COLO829 (cell line): Measurements from ENCODE around the gene ARIH1.
"Not testable (repeated sequence)": the region's sequence is repeated elsewhere in the genome, so short reads cannot be mapped to it uniquely, and the experiment has no call there.

ENCODE experiments used
- DNase-seq: peaks from one replicate; pipeline ENCODE4 v3.0.0; 2012; ENCODE audit warnings: low spot score

The ARIH1 gene

DNA sequence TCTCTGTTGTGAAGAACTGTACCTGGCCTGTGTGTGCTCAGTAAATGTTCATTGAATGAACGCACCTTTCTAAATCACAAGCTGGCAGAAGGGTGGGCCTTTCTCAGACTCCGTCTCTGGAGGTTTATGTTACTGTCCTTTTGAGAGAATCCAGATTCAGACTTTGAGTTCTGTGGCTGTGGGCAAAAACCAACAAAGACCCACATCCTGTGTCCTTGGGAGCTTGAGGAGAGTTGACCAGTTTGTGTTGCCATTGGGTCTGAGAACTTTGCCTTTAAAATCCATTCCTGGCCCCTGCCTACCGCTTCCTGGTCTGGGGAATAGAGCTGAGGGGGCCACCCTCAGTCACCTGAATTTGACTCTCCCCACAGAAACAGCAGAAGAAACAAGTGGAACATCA is 134.0 kb downstream of the ARIH1 start:
- DNase-seq, result not testable (repeated sequence)

DNA sequence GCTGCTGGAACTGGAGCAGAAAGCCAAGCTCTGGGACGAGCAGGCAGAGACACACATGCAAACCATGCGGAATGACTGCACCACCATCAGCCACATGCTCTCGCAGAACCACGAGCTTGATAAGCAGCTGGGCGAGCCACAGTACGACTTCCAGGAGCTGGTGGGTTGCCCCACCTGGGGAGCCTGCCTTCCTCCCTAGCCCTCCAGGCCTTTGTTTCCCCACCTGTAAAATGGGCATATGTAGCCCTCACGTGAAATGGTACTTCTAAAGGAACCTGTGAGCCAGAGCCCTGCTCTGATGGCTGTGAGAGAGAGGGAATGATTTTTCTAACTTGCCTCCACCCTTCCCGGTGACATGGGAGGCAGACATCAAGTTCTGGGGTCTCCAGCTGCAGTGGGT is 135.7 kb downstream of the ARIH1 start:
- DNase-seq, result no peak

GRCh38 chr15:72612324-72612723 is 138.2 kb downstream of the ARIH1 start:
- DNase-seq, result not testable (repeated sequence)

DNA sequence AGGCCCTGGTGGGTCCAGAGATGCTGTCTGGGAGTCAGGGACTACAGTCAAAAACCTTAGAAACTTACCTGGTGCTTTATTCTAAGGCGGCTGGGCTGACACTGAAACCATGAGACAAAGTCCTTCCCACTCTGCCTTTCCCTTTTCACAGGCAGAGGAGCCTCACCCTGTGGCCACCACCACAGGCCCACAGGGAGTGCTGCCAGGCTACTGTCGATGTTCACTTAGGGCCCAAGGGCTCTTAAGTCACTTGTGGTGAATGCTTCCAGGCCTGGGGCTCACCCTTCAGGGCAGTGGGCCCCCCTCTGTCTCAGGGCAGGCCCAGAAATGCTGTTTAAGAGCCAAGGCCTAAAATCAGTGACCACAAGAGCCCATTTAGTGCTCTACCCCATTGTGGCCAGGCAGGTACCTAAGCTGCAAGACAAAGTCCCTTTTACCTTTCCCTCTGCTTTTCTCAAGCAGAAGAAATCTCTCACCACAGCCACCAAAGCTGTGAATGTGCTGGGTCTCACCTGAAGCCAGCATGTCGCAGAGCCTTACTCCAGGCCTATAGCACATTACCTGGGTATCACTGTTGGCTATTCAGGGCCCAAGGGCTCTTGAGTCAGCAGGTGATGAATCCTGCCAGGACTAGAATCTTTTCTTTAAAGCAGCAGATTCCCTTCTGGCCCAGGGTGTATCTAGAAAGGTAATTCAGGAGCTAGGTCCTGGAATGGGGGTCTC is 140.8 kb downstream of the ARIH1 start:
- DNase-seq, result no peak

- DNase-seq, result not testable (repeated sequence)
Observed at GRCh38 chr15:72615533-72616233, 141.6 kb downstream of the ARIH1 start.

GRCh38 chr15:72616491-72617210 is 142.5 kb downstream of the ARIH1 start:
- no peak for DNase-seq

GRCh38 chr15:72623854-72624253 is 149.7 kb downstream of the ARIH1 start:
- DNase-seq, result not testable (repeated sequence)

DNA sequence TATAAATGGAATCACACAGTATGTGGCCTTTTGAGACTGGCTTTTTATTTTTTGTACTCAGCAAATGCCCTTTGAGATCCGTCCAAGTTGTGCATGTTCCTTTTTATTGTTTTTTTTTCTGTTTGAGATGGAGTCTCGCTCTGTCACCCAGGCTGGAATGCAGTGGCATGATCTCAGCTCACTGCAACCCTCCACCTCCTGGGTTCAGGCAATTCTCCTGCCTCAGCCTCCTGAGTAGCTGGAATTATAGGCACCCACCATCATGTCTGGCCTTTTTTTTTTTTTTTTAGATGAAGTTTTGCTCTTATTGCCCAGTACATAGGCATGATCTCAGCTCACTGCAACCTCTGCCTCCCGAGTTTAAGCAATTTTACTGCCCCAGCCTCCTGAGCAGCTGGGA is 152.0 kb downstream of the ARIH1 start:
- DNase-seq, result not testable (repeated sequence)

DNA sequence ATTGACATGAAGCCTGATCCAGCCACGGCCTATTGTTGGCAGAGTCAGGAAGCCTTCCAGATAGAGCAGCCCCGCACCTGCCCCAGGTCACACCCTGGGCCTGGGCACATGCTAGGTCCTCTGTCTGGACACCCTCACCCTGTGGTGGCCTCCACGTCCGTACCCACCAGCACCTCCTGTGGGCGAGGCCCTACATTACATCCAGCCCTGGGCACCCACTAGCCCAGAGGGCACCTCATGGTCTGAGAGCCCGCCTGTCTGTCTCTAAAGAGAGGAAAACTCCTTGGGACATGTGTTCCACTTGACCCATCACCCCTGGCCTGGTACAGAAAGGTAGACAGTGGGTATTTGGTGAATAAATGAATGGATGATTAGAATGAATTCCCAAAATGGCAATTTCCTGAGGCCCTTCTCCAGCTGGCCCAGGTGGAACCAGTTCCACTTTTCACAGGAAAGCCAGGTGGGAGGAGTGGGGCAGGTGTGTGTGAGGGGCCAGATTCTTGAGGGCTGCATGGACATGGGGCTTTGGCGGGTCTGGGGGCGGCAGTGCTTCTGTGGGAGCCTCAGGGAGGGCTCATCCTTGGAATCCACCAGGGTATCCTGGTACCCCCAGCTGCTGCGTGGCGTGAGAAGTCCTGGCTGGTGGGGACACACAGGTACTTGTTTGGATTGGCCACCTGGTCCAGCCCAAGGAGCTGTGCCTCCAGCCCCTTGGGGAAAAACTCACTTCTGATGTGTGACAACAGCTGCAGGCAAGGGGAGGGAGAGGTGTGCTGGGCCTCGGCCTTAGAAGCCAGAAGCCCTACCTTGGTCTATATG is 154.3 kb downstream of the ARIH1 start:
- DNase-seq, result not testable (repeated sequence)

GRCh38 chr15:72629068-72629570 is 155.0 kb downstream of the ARIH1 start:
- not testable (repeated sequence) for DNase-seq

GRCh38 chr15:72636519-72637282 is 162.6 kb downstream of the ARIH1 start:
- not testable (repeated sequence) for DNase-seq

GRCh38 chr15:72639759-72640483 is 165.8 kb downstream of the ARIH1 start:
- DNase-seq, result not testable (repeated sequence)

DNA sequence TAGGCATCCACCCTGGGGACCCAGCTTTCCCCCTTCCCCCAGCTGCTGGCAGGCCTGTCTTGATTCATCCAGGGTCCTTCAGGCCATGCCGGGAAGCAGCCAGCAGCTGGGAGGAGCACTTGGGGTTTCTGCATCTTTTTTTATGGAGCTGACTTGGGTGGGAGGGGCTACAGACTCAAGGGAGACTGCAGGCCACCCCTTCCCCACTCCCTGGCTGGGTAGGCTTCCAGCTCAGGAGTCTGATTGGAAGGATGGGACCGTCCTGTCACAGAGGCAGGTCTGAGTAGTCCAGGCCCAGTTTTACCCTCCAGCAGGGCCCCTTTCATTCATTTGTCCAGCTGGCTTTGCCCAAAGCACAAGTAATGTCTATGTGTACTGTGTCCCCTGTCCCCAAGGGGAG is 168.1 kb downstream of the ARIH1 start:
- DNase-seq, result not testable (repeated sequence)

DNA sequence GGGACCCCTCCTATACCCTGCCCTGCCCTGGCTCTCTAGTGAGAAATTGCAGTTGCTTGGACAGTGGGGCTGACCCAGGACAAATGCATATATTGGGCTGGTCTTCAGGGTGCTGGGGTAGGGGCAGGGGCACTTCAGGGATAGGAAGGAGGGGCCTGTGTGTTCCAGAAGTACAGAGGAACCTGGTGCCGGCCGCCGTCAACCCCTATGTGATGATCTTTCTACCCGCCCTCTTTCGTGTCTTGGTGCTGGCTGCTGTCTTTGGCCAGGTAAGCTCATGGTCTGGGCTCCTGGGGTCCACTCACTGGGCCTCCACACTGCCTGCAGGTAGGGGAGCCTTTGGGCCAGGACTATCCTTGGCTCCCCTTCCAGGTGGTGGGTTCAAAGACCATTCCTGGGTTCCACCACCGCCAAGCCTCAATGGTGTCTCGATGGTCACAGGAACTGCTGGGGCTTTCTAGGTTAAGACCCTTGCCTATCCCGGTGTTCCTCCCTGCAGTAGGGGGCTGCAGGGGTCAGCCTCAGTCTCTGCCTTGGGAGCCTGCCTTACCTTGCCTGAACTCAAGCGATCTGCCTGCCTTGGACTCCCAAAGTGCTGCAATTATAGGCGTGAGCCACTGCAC is 174.6 kb downstream of the ARIH1 start:
- not testable (repeated sequence) for DNase-seq
